Central memory CD4-positive, alpha-beta T cell (primary cell): ENCODE results near the gene PTCD3.

Source experiments
- DNase-seq: peaks from one replicate; pipeline ENCODE4 v3.0.0; 2022

The PTCD3 gene

GRCh38 chr2:86147793-86148192, 41.8 kb downstream of the PTCD3 start:
- no peak for DNase-seq

- no peak for DNase-seq
Observed at GRCh38 chr2:86150502-86150901, 44.5 kb downstream of the PTCD3 start.

GRCh38 chr2:86157009-86157556, 51.0 kb downstream of the PTCD3 start:
- no peak for DNase-seq

GRCh38 chr2:86158286-86158685, 52.3 kb downstream of the PTCD3 start:
- DNase-seq = no peak

- no peak for DNase-seq
Observed at GRCh38 chr2:86160156-86160952, 54.3 kb downstream of the PTCD3 start.

- no peak for DNase-seq
Observed at GRCh38 chr2:86170449-86170848, 64.4 kb downstream of the PTCD3 start.

- no peak for DNase-seq
Observed at GRCh38 chr2:86171295-86171694, 65.3 kb downstream of the PTCD3 start.

GRCh38 chr2:86172610-86173009, 66.6 kb downstream of the PTCD3 start:
- no peak for DNase-seq

- no peak for DNase-seq
Observed at GRCh38 chr2:86174445-86174844, 68.4 kb downstream of the PTCD3 start.

GRCh38 chr2:86175828-86176227, 69.8 kb downstream of the PTCD3 start:
- no peak for DNase-seq

- no peak for DNase-seq
Observed at GRCh38 chr2:86176597-86176996, 70.6 kb downstream of the PTCD3 start.

GRCh38 chr2:86185517-86186212, 79.6 kb downstream of the PTCD3 start:
- DNase-seq = peak; percentile 61

GRCh38 chr2:86186431-86186830, 80.4 kb downstream of the PTCD3 start:
- no peak for DNase-seq

GRCh38 chr2:86189782-86190416, 83.9 kb downstream of the PTCD3 start:
- DNase-seq = no peak
